HT1080 (cell line): ENCODE measurements around the gene C11orf98. TPM values are rescaled to one million over a fixed set of nuclear protein-coding genes. Genes with fewer than 3 reads are reported as not detected.
"Not testable (repeated sequence)": the region's sequence is repeated elsewhere in the genome, so short reads cannot be mapped to it uniquely, and the experiment has no call there.

Source experiments
- DNase-seq: peaks from one replicate; pipeline ENCODE4 v3.0.0-alpha.2; 2015; ENCODE audit warnings: low read depth
- total RNA-seq: library from RNA; depleted of rRNA; stranded (reverse); fragments of >200 nt; shearing (Covaris generic); gene quantifications from 2 replicates; pipeline ENCODE4 v1.2.3, GENCODE V29; 2014

C11orf98 gene
- total RNA-seq, 1 experiment from 2014 or later: 266 TPM

- DNase-seq: no peak
Observed at GRCh38 chr11:62687508-62688396, 22.7 kb upstream of the C11orf98 start.

- no peak for DNase-seq
Observed at GRCh38 chr11:62682518-62682917, 17.5 kb upstream of the C11orf98 start.

- peak; percentile 78 for DNase-seq
Observed at GRCh38 chr11:62680825-62681240, 15.8 kb upstream of the C11orf98 start.

GRCh38 chr11:62678770-62679696 is 14.0 kb upstream of the C11orf98 start, which contains the start of gene UBXN1:
Gene UBXN1 (minus strand): TSS chr11:62679073. CDS start chr11:62678923, 150 bp downstream.
- peak; percentile 86 for DNase-seq

- no peak for DNase-seq
Observed at GRCh38 chr11:62678433-62678769, 13.4 kb upstream of the C11orf98 start.

- no peak for DNase-seq
Observed at GRCh38 chr11:62677714-62678113, 12.7 kb upstream of the C11orf98 start.

GRCh38 chr11:62677156-62677555 is 12.1 kb upstream of the C11orf98 start:
- DNase-seq: no peak

- no peak for DNase-seq
Observed at GRCh38 chr11:62676698-62677097, 11.7 kb upstream of the C11orf98 start.

- DNase-seq: not testable (repeated sequence)
Observed at GRCh38 chr11:62675415-62675814, 10.4 kb upstream of the C11orf98 start.

- no peak for DNase-seq
Observed at GRCh38 chr11:62673196-62673525, 8.2 kb upstream of the C11orf98 start.

GRCh38 chr11:62671608-62672389 is 6.8 kb upstream of the C11orf98 start, which contains the start of the genes LBHD1 and UQCC3:
Gene LBHD1 (minus strand): TSS chr11:62672267. CDS start chr11:62670031, 2,236 bp downstream.
Gene UQCC3 (plus strand): TSS chr11:62671673. CDS start chr11:62671746, 73 bp downstream.
- peak; percentile 79 for DNase-seq

GRCh38 chr11:62671236-62671607 is 6.2 kb upstream of the C11orf98 start:
- DNase-seq: no peak

GRCh38 chr11:62669420-62670161 is 4.6 kb upstream of the C11orf98 start:
- DNase-seq: no peak

GRCh38 chr11:62667460-62667859 is 2.5 kb upstream of the C11orf98 start:
- no peak for DNase-seq

GRCh38 chr11:62666259-62666926 is 1.4 kb upstream of the C11orf98 start:
- DNase-seq: no peak

GRCh38 chr11:62665599-62666258 is 719 bp upstream of the C11orf98 start:
- DNase-seq: no peak

GRCh38 chr11:62664405-62665074 is 470 bp downstream of the C11orf98 start:
- no peak for DNase-seq

- DNase-seq: no peak
Observed at GRCh38 chr11:62656796-62657429, 8.1 kb downstream of the C11orf98 start.
